CD4-positive, alpha-beta T cell treated with Interleukin-17A for 1 hour (primary cell): ENCODE measurements around the gene MYL12A.
"Not testable (repeated sequence)": the region's sequence is repeated elsewhere in the genome, so short reads cannot be mapped to it uniquely, and the experiment has no call there.

ENCODE experiments used
- DNase-seq: peaks from one replicate; pipeline ENCODE4 v3.0.0-alpha.2; 2020

The MYL12A gene

GRCh38 chr18:3256693-3257626, 9.4 kb downstream of the MYL12A start:
- no peak for DNase-seq

GRCh38 chr18:3257627-3258120, 10.1 kb downstream of the MYL12A start:
- no peak for DNase-seq

- DNase-seq = no peak
Observed at GRCh38 chr18:3260995-3261372, 13.4 kb downstream of the MYL12A start.

- DNase-seq = peak; percentile 89
Observed at GRCh38 chr18:3261373-3262233, 14.0 kb downstream of the MYL12A start, which contains the start of gene MYL12B. Gene MYL12B, plus strand, starts transcription at chr18:3262133. Its CDS starts 10,766 bp downstream, at chr18:3272899.

- peak; percentile 51 for DNase-seq
Observed at GRCh38 chr18:3262234-3263131, 14.9 kb downstream of the MYL12A start.

- DNase-seq = no peak
Observed at GRCh38 chr18:3263132-3263700, 15.6 kb downstream of the MYL12A start.

GRCh38 chr18:3264362-3264761, 16.8 kb downstream of the MYL12A start:
- no peak for DNase-seq

GRCh38 chr18:3265564-3266033, 18.0 kb downstream of the MYL12A start:
- no peak for DNase-seq

GRCh38 chr18:3266062-3266608, 18.5 kb downstream of the MYL12A start:
- DNase-seq = no peak

- no peak for DNase-seq
Observed at GRCh38 chr18:3268306-3268705, 20.7 kb downstream of the MYL12A start.

- no peak for DNase-seq
Observed at GRCh38 chr18:3269241-3269913, 21.8 kb downstream of the MYL12A start.

GRCh38 chr18:3269914-3270299, 22.3 kb downstream of the MYL12A start:
- DNase-seq = no peak

GRCh38 chr18:3273042-3273441, 25.4 kb downstream of the MYL12A start:
- no peak for DNase-seq

- not testable (repeated sequence) for DNase-seq
Observed at GRCh38 chr18:3277643-3278213, 30.1 kb downstream of the MYL12A start.

- no peak for DNase-seq
Observed at GRCh38 chr18:3279201-3280185, 31.9 kb downstream of the MYL12A start.

- DNase-seq = peak; percentile 86
Observed at GRCh38 chr18:3281456-3282400, 34.1 kb downstream of the MYL12A start.

GRCh38 chr18:3283253-3283863, 35.8 kb downstream of the MYL12A start:
- DNase-seq = no peak

- DNase-seq = no peak
Observed at GRCh38 chr18:3283908-3284307, 36.3 kb downstream of the MYL12A start.
